Erythroblast (primary cell): Measurements from ENCODE around the gene RAB8A.

Experiments used
- GATA1 ChIP-seq: IDR thresholded peaks from 2 replicates; pipeline ENCODE4 v1.6.1; 2011; ENCODE audit warnings: low read depth, mild to moderate bottlenecking, control low read depth, low read length, moderate library complexity
- POLR2A ChIP-seq: IDR thresholded peaks from 2 replicates; pipeline ENCODE4 v1.6.1; 2011; ENCODE audit warnings: mild to moderate bottlenecking, low read length

DNA sequence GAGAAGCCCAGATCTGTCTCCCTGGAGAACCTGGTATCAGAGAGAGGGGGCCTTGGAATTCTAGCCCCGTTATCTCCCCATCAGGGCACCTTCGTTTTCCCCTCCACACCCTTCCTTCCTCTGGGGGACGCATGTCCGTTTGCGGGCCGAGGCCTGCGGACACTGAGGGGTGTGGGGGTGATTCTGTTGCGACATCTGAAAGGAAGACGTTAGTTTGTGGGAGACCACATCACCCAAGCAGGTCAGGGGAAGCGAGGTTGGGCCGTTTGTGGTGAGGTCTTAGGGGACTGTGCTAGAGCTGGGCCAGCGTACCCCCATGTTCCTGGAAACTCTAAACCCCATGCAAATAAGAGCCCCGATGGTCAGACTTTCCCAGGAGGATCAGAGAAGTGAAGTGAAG lies 28.1 kb downstream of the RAB8A start:
- no peak for TF ChIP-seq POLR2A
- TF ChIP-seq GATA1, result no peak
